ENCODE results near the gene SAMD3.

DNA sequence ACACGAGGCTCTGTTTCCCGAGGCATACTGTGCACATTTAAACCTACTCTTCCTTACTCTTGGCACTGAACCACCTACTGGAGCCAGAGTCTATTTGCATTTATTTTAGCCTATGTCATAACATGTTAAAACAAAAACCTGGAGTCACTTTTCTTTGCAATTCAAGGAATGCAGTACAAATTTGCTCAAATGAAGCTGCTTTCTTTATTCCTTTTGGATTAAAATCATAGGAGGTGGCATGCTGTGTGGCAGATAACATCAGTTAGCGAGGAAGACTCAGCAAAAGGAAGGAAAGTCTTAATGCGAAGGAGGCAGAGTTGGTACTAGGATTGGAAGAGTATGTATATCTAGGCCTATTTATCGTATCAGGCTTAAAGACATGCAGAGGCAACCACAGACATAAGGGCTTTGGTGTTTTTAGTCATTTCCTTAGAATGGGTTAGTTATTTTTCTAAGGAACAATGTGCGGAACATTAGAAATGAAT, 92.9 kb downstream of the SAMD3 start:
- TF ChIP-seq, protein P1, sequence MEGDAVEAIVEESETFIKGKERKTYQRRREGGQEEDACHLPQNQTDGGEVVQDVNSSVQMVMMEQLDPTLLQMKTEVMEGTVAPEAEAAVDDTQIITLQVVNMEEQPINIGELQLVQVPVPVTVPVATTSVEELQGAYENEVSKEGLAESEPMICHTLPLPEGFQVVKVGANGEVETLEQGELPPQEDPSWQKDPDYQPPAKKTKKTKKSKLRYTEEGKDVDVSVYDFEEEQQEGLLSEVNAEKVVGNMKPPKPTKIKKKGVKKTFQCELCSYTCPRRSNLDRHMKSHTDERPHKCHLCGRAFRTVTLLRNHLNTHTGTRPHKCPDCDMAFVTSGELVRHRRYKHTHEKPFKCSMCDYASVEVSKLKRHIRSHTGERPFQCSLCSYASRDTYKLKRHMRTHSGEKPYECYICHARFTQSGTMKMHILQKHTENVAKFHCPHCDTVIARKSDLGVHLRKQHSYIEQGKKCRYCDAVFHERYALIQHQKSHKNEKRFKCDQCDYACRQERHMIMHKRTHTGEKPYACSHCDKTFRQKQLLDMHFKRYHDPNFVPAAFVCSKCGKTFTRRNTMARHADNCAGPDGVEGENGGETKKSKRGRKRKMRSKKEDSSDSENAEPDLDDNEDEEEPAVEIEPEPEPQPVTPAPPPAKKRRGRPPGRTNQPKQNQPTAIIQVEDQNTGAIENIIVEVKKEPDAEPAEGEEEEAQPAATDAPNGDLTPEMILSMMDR (conservative IDR thresholded peaks at IDR 0.05; ENCODE audit: low read length): no peak
- TF ChIP-seq EZH2phosphoT487 (IDR thresholded peaks at IDR 0.05; ENCODE audit: borderline replicate concordance): no peak
